Stimulated activated memory B cell treated with anti-CD40 and anti-IgM and Interleukin-4, amounts not matched to agents 10 μg/mL and 1 μg/mL and 100 μg/mL, for 72 hours (primary cell): ENCODE data around the gene SAPCD2.
A peak's percentile ranks its signal among the peaks of the same experiment; 100 is the strongest.

Experiments used
- ATAC-seq: fragments of 150-1000 bp; cut with Tn5 transposase; 2 replicates; pipeline ENCODE4 v1.10.0; 2021
- H3K27ac Mint-ChIP-seq: one replicate; pipeline ENCODE4 v1.8.0; 2022; ENCODE audit warnings: mild to moderate bottlenecking, mixed read lengths
- H3K27me3 Mint-ChIP-seq: one replicate; pipeline ENCODE4 v1.8.0; 2022; ENCODE audit warnings: mixed read lengths
- H3K36me3 Mint-ChIP-seq: one replicate; pipeline ENCODE4 v1.8.0; 2022; ENCODE audit warnings: mixed read lengths
- H3K4me1 Mint-ChIP-seq: one replicate; pipeline ENCODE4 v1.8.0; 2022; ENCODE audit warnings: mixed read lengths
- H3K4me3 Mint-ChIP-seq: one replicate; pipeline ENCODE4 v1.8.0; 2022; ENCODE audit warnings: mild to moderate bottlenecking, moderate library complexity, mixed read lengths
- H3K9me3 Mint-ChIP-seq: one replicate; pipeline ENCODE4 v1.8.0; 2022; ENCODE audit warnings: mixed read lengths

The SAPCD2 gene

DNA sequence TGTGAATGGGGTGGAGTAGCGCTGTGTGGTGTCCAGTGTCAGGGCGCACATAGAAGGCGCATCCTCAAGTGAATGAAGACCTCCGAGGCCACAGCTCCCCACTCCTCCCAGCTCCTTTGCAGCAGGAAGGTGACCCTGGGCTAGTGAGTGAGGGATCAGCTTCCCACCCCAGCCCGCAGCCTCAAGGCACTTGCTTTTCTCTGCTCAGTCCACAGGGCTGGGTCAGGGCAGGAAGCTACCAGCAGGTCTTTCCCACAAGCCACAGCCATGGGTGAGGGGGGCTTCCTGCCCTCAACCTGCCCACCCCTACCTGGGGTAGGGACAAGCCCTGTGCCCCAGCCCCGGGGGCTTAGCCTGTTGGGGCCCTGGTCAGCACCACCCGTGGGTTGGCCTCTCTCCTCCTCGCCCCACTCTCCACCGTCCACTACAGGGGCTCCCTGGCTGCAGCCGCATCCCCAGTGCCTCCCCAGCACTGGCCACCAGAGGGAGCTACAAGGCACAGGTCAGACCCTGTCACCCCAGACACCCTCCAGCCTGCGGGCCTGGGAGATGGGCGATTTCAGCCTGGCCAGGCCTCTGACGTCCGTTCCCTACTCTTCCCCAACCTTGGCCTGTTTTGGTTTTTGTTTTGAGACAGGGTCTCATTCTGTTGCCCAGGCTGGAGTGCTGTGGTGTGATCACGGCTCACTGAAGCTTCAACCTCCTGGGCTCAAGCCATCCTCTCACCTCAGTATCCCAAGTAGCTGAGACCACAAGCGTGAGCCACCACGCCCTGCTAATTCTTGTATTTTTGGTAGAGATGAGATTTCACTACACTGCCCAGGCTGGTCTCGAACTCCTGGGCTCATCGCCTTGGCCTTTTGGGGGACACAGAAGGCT is 41.1 kb downstream of the SAPCD2 start:
- Mint-ChIP-seq H3K27ac (peak overlapping the region; percentile 92), H3K4me3 (peak overlapping the region; percentile 83), H3K4me1 (peaks cover 77% of the 10 kb centered on the region), H3K27me3 (no peaks in the 10 kb centered on the region), H3K9me3 (no peaks in the 10 kb centered on the region), H3K36me3 (no peaks in the 10 kb centered on the region)
- peak; percentile 51 for ATAC-seq

DNA sequence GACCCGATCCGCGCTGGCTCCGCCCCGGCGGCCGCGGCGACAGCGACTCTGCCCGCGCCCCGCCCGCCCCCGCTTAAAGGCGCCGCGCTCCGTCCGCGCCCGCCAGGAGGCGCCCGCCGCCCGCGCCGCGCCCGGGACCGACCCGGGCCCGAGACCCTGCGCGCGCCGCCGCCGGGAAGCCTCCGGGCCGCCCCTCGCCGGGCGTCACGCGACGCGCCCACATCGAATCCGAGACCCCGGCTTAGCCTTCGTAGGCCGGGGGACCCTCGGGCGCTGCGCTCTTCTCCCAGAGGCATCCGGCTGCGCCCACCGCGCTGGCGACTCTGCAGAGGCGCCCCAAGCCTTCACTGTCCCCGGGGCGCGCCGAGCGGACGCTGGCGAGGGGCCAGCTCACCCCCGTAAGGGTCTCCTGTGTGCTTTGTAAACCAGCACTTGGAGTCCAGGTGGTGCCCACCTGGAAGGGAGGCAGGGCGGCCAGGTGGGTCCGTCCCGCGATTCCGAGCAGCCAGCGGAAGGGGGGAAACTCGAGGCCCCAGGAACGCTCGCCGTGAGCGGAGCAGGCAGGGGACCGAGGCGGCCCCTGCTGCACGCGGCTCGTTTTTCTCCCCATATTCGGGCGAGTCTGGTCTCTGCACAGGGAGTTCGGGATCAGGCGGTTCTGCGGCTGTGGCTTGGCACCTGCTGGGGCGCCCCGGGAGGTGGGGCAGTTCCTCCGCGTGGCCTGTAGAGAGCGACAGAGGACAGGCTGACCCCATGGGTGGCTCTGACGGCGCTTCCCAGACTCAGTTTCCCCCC is 41.9 kb downstream of the SAPCD2 start:
- Mint-ChIP-seq H3K27ac (peak overlapping the region; percentile 92), H3K36me3 (no peaks in the 10 kb centered on the region), H3K4me3 (peak overlapping the region; percentile 83), H3K27me3 (no peaks in the 10 kb centered on the region), H3K4me1 (peaks cover 68% of the 10 kb centered on the region), H3K9me3 (no peaks in the 10 kb centered on the region)
- ATAC-seq, result peak; percentile 53

DNA sequence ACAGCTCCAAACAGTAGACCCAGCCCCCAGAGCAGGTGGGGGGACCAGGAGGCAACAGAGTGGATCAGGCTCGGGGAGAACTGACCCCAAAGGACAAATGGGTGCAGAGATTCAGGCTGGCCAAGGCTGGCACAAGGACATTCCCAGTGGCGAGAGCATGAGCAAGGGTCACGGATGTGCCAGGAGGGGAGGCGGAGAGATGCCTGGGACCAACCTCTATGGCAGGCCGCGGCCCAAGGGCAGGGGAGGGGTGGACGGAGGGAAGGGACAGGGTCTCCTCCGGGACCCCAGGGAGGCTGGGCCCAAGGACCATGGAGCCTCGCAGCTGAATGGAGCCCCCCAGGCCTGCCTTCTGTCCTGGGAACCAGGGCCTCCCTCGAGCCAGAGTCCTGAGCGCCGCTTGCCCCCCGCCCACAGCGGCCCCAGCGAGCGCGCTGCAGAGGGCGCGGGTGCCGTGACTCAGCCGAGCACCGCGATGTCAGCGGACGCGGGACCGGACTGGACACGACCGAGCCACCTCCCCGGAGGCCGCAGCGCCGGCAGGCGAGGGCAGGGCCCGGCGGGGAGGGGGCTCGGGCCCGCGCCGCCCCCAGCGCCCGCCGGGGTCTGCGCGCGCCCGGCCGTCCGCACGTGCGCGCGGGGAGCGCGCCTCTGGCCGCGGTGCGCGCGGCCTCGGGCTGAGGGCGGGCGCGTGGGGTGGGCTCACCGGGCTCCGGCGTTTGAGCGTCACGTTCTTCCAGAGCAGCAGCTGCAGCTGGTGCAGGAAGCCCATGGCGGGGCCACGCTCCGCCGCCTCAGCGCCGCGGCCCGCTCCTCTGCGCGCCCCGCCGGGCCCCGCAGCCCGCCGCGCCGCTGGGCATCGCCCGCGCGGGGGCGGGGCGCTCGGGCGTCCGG is 42.7 kb downstream of the SAPCD2 start, which contains the start of gene ABCA2:
TSS of gene ABCA2 (minus strand) at position 869 of the 894 bp plus-strand sequence. CDS start at position 772, 97 bp downstream.
- Mint-ChIP-seq H3K4me1 (peaks cover 60% of the 10 kb centered on the region), H3K9me3 (no peaks in the 10 kb centered on the region), H3K27me3 (no peaks in the 10 kb centered on the region), H3K4me3 (peak within 1 kb of the TSS; percentile 83), H3K27ac (peak within 1 kb of the TSS; percentile 92), H3K36me3 (no peaks in the 10 kb centered on the region)
- ATAC-seq, result no peak

DNA sequence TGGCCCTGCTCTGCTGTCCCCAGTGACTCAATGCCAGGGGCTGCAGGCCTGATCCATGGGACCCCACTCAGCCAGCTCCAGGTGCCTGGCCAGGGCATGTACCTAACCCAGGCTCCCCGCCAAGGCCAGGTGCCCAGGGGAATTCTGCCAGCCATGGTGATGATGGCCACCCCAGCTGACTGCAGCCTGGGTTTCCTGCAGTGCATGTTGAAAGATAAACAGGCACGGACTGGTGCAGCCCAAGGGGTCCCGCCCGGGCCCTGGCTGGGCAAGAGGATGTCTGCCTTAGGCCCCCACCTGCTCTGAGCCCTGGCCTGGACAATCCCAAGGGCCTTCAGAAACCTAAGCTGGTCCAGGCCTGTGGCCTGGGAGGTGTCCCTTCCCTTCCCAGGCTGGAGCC is 43.5 kb downstream of the SAPCD2 start:
- no peaks in the 10 kb centered on the region for H3K27me3 Mint-ChIP-seq
- H3K27ac Mint-ChIP-seq, result no peak overlapping the region
- no peak for ATAC-seq
- peaks cover 52% of the 10 kb centered on the region for H3K4me1 Mint-ChIP-seq
- no peaks in the 10 kb centered on the region for H3K36me3 Mint-ChIP-seq
- H3K4me3 Mint-ChIP-seq, result peak overlapping the region; percentile 76
- peaks cover 3% of the 10 kb centered on the region for H3K9me3 Mint-ChIP-seq

DNA sequence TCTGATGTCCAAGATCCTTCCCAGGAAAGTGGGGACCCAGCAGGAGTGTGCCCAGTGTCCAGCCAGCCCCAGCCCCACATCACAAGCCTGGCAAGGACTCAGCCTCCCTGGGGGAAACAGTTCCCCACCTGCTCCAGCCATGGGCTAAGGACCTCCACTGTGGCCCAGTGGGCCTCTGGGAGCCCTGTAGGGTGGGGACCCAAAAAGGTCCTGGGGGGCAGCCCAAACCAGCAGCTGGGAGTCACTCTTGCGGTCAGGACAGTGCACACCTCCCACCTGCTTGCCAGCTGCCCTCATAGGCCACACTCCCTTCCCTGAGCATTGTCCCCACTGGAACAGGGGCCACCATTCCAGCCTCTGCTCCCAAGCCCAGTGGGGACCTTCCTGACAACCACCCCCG is 44.0 kb downstream of the SAPCD2 start:
- Mint-ChIP-seq H3K9me3 (peaks cover 5% of the 10 kb centered on the region), H3K27ac (no peak overlapping the region), H3K36me3 (no peaks in the 10 kb centered on the region), H3K4me3 (no peak overlapping the region), H3K4me1 (peaks cover 49% of the 10 kb centered on the region), H3K27me3 (no peaks in the 10 kb centered on the region)
- no peak for ATAC-seq

DNA sequence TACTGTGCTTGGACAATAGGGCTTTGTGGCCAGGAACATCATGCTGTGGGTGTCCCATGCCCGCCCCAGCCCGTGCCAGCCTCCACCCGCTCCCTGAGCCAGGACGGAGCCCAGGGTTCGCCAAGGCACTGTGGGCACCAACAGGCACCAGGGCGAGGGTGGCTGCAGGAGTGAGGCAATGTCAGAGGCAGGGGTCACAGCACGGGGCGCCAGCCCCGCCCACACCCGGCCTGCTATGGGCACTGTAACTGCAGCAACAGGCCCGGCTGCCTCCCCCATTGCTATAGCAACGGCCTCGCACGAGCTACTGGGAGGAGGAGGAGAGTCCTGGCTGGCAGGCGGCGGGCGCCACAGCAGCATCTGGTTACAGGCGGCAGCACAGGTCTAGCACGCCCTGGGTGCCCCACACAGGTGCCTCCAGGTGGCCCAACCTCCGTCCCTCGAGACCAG is 44.8 kb downstream of the SAPCD2 start:
- H3K27ac Mint-ChIP-seq, result no peak overlapping the region
- H3K4me3 Mint-ChIP-seq, result no peak overlapping the region
- peaks cover 43% of the 10 kb centered on the region for H3K4me1 Mint-ChIP-seq
- peak; percentile 46 for ATAC-seq
- H3K9me3 Mint-ChIP-seq, result peaks cover 5% of the 10 kb centered on the region
- H3K27me3 Mint-ChIP-seq, result no peaks in the 10 kb centered on the region
- H3K36me3 Mint-ChIP-seq, result no peaks in the 10 kb centered on the region

DNA sequence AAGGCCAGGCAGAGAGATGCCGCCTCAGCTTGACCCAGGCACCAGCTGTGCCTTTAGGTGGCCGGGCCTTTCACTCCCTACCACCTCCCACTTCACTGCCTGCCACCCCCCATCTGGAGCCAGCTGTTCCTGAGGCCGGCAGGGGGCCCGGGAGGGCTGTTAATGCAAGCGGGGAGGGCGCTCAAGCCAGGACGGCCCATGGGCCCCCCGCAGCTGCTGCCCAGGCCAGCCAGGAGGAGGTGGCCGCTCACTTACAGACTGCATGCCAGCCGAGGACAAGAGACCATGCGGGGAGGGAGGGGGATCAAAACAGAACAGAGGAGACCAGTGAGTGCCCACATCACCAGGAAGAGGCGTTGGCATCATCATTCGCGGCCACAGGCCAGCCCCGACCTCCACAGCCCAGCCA is 46.8 kb downstream of the SAPCD2 start:
- no peaks in the 10 kb centered on the region for H3K36me3 Mint-ChIP-seq
- H3K9me3 Mint-ChIP-seq, result peaks cover 5% of the 10 kb centered on the region
- no peaks in the 10 kb centered on the region for H3K27me3 Mint-ChIP-seq
- H3K4me1 Mint-ChIP-seq, result peaks cover 24% of the 10 kb centered on the region
- no peak for ATAC-seq
- no peak overlapping the region for H3K4me3 Mint-ChIP-seq
- H3K27ac Mint-ChIP-seq, result no peak overlapping the region

DNA sequence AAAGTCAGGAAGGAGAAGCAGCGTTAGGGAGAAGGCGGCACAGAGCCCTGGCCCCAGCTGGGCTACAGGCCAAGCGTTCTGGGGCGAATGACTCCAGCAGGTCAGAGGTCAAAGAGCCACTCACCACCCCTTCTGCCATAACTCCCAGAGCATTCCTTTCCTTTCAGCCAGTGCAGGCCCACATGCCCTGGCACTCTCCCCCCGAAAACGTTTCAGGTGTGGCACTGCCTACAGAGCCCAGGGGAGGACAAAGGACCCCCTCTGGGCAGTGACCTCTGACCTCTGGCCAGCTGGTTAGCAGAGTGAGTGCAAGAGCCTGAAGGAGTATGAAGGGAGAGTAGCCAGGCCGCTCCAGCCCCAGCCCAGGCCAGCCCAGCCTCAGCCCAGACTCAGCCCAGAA is 47.2 kb downstream of the SAPCD2 start:
- Mint-ChIP-seq H3K27ac (no peak overlapping the region), H3K27me3 (no peaks in the 10 kb centered on the region), H3K36me3 (no peaks in the 10 kb centered on the region), H3K4me3 (no peak overlapping the region), H3K9me3 (peaks cover 5% of the 10 kb centered on the region), H3K4me1 (peaks cover 22% of the 10 kb centered on the region)
- no peak for ATAC-seq

DNA sequence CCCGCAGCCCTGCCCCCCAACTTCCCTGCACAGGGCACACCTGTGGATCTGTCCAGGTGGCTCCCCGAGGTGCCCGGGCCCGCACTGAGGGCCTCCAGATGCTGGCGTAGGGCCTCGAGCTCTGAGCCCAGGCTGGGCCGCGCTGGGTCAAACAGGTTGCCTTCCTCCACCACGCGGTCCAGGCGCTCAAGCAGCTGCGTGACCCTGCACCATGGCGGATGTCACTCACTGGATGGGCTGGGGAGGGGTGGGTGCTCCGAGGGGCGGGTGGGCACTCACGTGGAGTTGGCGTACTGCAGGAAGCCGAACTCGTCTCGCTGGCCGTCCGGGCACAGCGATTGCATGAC is 47.7 kb downstream of the SAPCD2 start:
- no peak overlapping the region for H3K4me3 Mint-ChIP-seq
- H3K36me3 Mint-ChIP-seq, result no peaks in the 10 kb centered on the region
- H3K27me3 Mint-ChIP-seq, result no peaks in the 10 kb centered on the region
- no peak for ATAC-seq
- H3K27ac Mint-ChIP-seq, result no peak overlapping the region
- H3K4me1 Mint-ChIP-seq, result peaks cover 22% of the 10 kb centered on the region
- peaks cover 5% of the 10 kb centered on the region for H3K9me3 Mint-ChIP-seq

DNA sequence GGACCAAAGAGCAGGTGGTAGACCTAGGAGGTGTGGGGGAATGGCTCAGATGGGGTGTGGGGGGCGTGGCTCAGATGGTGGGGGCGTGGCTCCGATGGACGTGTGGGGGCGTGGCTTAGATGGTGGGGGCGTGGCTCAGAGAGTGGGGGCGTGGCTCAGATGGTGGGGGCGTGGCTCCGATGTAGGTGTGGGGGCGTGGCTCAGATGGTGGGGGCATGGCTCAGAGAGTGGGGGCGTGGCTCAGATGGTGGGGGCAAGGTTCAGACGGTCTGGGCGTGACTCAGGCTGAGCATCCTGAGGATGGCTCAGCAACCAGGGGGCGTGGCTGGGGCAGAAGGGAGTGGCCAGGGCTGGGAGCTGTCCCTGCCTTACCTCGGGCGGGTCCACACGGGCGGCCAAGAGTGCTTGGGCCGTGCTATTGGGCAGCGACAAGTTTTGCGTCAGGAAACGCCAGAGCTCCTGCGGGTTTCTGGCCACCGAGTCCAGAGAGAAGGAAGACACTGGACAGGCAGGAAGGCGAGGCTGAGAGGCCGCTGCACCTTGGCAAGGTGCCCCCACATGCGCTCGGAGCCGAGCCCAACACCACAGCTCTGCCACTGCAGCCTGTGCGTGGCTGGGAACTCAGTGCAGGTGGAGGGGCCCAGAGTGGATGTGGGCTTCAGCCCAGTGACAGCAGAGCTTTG is 48.2 kb downstream of the SAPCD2 start:
- Mint-ChIP-seq H3K27ac (no peak overlapping the region), H3K27me3 (no peaks in the 10 kb centered on the region), H3K9me3 (peaks cover 5% of the 10 kb centered on the region), H3K4me1 (peaks cover 19% of the 10 kb centered on the region), H3K4me3 (no peak overlapping the region), H3K36me3 (no peaks in the 10 kb centered on the region)
- ATAC-seq, result peak; percentile 26

DNA sequence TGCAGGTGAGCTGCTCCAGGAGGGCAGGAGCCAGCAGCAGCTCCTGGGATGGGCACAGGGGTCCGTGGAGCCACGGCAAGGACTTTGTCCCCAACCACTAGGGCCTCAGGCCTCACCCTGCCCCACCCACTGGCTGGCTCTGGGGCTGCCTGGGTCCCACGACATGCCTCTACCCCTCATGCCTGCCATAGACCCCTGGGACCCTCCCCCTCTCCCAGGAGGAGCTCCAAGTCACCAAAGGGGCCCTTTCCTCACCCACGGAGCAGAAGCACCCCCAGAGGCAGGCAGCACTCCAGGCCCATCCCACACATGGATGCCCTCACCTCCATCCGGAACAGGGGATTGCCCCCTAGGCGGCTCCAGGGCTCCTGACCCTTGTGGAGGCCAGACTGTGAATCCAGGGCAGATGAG is 48.8 kb downstream of the SAPCD2 start:
- ATAC-seq, result no peak
- Mint-ChIP-seq H3K36me3 (no peaks in the 10 kb centered on the region), H3K9me3 (peaks cover 5% of the 10 kb centered on the region), H3K27me3 (no peaks in the 10 kb centered on the region), H3K27ac (no peak overlapping the region), H3K4me3 (no peak overlapping the region), H3K4me1 (peaks cover 13% of the 10 kb centered on the region)

DNA sequence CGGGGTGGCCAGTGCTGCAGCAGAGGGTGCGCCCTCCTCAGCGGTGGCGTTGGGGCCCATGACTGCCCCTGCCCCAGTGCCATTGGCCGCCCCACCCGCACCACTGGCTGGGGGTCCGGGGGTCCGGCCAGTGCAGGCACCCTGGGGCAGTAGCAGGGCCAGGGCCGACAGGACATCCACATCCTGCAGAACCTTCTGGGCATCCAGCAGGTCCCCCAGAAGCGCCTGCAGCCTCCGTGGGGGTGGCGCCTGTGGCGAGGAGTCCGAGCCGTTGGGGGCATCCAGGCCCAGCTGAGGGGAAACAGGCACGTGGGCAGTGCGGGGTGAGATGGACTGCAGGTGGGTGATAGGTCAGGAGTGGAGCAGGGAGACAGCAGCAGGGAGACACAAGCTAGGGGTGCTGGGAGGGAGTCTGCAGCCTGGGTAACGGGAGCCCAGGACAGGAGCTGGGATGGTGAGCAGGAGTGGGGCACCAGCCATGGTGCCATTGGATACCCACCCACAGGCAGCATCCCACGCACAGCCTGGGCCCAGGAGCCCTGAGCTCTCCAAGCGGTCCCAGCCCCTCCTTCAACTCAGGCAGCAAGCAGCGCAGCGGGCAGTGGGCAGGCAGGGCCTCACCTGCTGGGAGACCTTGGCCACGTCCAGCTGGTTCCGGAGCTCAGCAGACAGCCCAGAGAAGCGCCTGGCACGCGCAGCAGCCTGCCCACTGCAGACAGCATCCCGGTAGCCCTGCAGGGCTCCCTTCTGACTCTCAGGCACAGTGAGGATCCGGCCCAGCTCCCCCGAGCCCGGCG is 49.4 kb downstream of the SAPCD2 start:
- H3K27me3 Mint-ChIP-seq, result no peaks in the 10 kb centered on the region
- no peak for ATAC-seq
- no peak overlapping the region for H3K27ac Mint-ChIP-seq
- no peaks in the 10 kb centered on the region for H3K36me3 Mint-ChIP-seq
- H3K4me3 Mint-ChIP-seq, result no peak overlapping the region
- peaks cover 5% of the 10 kb centered on the region for H3K9me3 Mint-ChIP-seq
- H3K4me1 Mint-ChIP-seq, result peaks cover 7% of the 10 kb centered on the region

DNA sequence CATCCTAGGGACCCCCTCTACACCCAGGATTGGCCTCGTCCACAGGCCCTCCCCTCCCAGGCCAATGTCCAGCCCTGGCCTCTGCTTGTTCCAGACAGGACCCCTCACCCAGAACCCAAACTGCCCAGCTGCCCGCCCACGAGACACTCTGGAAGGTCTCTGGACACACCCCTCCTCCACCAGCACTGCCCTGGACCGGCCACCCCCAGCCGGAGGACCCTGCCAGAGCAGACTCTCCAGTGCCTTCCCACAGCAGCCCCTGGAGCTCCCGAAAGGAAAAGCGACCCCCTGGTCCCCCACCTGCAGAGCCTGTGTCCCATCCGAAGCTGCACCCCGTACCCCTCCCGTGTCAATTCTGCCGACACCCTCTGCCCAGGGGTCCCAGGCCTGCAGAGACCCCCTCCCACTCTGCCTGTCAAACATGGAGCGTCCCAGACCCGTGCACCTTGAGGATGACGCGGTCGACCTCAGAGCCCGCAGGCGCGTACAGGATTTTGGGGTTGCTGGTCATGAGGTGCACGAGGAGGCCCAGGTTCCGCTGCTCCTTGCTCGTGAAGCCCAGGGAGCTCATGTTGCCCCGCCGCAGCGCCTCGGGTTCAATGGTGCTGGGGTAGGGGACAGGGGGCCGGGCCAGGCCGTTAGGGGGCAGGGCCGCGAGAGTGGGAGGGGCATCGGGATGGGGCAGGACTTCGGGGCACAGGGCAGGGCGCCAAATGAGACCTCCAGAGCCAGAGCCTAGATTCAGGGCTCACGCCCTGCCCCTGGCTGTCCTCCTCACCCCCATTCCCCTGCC is 50.3 kb downstream of the SAPCD2 start:
- peaks cover 5% of the 10 kb centered on the region for H3K9me3 Mint-ChIP-seq

More for the DNA sequence above, 50.3 kb downstream of the SAPCD2 start:
- no peaks in the 10 kb centered on the region for H3K4me1 Mint-ChIP-seq
- H3K36me3 Mint-ChIP-seq, result no peaks in the 10 kb centered on the region
- ATAC-seq, result no peak
- H3K27ac Mint-ChIP-seq, result no peak overlapping the region
- H3K27me3 Mint-ChIP-seq, result no peaks in the 10 kb centered on the region
- no peak overlapping the region for H3K4me3 Mint-ChIP-seq
